GM12892 (cell line): ENCODE data around the gene C1orf141.

ENCODE experiments used
- POLR2A ChIP-seq: IDR thresholded peaks from 2 replicates; pipeline ENCODE4 v1.6.1; 2011; ENCODE audit warnings: low read depth, low read length, control low read depth
- POLR2AphosphoS5 ChIP-seq: IDR thresholded peaks from 2 replicates; pipeline ENCODE4 v1.6.1; 2011; ENCODE audit warnings: low read depth, low read length, control low read depth

DNA sequence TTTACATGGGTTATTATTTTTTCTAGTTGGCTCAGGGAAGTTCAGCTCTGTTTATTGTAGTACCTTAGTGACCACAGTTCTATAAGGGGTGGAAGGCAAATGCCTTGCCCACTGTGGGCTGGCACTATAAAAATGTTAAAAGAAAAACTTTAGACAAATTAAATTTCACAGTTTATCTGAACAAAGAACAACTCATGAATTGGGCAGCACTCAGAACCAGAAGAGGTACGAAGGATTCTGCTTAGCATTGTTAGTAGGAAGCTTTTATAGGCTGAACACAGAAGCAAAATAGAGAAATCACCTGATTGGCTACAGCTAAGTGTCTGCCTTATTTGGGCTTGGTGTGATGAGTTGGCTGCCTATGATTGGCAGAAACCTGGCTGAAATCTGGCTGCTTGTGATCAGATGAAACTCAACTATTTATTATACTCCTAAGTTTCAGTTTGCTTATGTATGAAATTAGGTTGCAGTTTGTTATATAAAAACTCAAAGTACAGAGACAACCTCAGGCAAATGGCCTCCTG is 45.0 kb downstream of the C1orf141 start:
- TF ChIP-seq POLR2AphosphoS5 (no peak), POLR2A (no peak)
